ENCODE data around the gene SHROOM3.
"Not testable (repeated sequence)": the region's sequence is repeated elsewhere in the genome, so short reads cannot be mapped to it uniquely, and the experiment has no call there.

SHROOM3 gene

DNA sequence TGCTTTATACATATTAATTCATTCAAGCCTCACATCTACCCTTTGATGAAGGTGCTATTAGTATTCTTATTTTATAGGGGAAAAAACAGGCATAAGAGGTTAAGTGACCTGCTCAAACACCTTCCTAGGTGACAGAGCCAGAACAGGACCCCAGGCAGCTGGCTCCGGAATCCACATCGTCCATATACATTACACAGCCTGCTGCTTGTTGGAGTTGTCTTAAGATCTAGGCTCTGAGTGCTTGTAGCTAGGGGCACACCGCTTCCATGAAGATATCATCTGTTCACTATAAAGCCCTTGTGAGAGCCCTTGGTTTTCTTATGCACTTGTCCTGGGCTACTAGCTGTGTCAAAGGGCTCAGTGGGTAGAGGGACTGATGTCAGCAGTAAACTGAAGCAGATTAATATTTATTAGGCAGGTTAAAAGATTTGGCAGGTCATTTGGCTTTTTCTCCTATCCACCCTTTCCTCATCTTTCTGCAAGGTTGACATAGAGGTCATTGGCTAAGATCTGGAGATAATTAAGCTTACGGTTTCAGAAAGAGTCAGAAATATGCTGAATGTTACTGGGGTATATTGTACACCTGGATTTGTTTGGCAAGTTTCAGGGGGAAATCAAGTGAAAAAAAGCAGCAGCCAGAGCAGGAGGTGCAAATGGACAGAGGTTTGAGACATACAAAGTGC, 267.6 kb downstream of the SHROOM3 start:
- DNase-seq = no peak

DNA sequence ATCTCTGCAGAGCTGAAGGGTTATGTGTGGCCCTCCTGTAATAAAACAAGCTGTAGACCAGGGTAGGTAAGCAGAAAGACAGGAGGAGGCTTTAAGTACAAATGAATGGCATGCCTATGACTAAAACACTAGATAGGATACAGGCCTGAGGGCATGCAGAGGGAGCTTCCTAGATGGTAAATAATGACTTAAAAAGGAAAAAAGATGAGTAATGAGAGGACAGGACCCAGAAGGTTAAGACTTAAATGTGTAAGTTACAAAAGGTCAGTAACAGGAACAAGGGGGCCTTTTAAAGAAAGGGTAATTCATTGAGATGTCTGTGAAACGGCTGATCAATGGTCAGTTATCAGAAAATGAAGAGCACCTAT, 268.1 kb downstream of the SHROOM3 start:
- DNase-seq = no peak

DNA sequence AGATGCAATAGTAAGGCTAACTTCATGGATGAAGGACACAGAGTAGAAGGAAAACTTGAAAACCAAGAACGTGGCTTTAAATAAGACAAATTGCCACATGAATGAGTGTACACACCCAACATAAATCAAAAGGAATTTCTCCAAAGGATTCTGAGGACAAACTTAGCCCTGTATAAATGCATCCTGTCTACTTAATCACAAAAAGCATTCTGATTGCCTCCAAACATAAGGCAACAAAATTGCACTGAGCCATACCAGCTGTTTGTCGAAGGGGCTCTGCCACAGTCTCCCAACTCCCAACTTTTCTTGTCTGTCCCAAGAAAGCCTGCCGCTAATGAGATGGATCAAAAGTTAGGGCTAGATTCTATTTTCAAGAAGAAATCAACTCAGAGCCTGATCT, 268.6 kb downstream of the SHROOM3 start:
- no peak for DNase-seq

DNA sequence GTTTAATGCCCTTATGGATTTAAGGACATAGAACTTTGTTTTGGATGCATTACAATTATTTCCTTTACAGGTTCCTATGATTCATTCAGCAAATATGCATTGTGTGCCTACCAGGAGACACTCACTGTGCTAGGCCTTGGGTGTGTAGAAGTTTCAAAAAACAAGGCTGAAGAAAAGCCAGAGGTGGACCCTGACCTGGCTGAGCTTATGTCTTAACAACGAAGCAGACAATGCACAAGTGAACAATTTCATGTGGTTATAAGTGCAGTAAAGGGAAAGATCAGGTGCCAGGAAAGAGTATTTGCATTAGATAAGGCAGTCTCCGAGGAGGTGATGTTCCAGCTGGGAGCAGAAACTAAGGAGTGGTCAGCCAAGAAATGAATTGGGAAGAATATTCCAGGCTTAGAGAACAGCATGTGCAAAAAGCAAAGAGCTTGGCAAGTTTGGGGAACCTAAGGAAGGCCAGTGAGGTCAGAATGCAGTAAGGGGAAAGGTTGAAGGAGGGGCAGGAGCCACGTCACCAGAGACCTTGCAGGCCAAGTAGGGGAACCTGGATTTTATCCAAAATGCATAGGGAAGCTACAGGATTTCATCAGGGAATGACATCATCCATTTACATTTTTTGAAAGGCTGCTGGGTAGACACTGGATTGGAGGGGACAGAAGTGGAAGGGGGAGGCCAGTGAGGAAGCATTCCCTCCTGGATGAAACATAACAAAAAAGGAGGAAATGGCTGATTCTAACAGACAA, 269.3 kb downstream of the SHROOM3 start:
- DNase-seq = peak; percentile 58

DNA sequence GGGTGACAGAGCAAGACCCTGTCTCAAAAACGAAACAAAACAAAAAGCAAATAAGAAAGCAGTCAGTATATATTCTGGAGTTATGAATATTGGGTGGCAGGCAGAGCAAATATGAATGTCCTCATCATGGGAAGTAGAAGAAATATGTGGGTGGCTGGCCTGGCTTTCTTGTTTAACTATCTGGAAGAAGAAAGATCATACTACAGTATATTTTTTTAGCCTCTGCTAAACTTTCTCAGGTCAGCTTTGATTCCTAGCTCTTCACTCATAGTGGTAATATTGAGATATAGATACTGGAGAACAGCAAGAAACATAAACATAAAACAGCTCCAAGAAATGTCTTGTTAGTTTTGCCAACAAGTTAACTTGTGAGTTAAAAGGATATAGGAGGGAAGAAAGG, 270.4 kb downstream of the SHROOM3 start:
- DNase-seq = no peak

DNA sequence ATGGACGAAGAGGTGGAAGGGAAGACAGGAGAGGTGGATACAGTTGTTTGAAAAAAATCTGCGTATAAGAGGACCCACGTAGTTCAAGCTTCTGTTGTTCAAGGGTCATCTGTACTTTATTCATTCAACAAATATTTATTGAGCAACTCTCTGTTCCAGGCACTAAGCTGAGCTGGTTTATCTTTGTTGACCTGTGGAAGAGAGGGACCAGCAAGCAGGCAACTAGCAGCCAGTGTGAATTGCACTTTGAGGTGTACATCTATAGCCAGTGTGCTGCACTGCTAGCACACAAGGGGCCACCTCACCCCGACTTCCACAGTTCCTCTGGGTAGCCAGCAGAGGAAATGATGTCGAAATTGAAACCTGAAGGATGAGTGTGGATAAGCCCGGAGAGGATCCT, 271.6 kb downstream of the SHROOM3 start:
- no peak for DNase-seq

DNA sequence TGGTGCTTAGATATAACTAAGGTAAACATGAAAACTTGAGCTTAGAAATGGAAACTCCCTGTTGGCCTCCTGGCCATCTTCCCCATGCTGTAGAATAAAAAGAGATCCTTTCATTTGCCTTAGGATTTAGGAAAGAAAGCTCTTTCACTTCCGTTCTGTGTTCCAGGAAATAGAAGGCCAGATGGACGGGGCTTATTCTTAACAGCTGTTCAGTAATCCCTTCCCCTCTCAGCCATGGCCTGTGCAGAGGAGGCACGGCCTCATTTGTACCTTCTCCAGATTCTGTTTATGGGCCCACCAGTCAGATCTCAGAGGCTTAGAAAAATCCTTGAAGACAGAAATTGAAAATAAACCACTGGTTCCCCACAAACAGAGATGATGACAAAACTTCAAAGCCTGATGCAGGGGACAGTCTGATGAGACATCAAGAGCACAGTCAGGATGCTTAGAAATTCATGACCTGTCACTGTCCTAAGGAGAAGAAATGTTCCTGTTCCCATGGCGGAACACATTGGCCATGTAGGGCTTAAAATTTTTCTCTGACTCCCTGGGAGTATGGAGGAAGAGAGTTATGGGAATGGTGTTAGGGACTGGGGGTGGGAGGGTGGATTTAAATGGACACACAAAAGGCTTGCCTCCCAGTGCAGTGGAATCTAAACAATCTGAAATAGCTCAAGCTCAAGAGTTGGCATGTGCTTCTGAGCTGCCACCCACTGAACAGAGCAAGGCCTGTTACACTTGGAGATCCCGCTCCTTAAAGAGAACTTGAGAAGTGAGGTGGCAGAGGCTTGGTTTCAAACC, 274.1 kb downstream of the SHROOM3 start:
- peak; percentile 25 for DNase-seq

DNA sequence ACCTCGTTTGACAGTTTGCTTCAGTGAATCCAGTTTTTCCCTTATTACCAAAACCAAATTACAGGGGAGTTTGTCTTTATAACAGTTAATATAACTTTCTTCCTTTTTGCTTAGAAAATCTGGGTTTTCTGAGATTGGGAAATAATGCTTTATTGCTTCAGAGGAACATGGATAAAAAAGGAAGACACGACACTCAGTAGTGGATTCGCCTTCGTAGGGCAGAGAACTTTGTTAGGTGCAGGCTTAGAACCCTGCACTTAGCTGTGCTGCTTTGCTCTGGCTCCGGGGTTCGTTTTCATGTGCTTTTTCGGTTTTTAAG, 274.7 kb downstream of the SHROOM3 start:
- DNase-seq = peak; percentile 36

DNA sequence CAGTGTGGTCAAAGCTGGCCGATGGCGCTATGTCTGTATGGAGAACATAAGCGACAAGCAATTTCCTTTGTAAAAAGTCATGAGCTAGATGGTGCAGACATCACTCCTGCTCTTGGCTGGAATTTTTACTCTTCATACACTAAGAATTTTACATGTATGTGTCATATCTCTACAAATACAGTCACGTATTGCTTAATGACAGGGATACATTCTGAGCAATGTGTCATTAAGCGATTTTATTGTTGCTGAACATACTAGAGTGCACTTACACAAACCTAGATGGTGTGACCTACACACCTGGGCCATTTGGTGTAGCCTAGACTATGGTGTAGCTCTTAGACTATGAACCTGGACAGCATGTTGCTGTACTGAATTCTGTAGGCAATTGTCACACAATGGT, 277.5 kb downstream of the SHROOM3 start:
- DNase-seq = no peak

DNA sequence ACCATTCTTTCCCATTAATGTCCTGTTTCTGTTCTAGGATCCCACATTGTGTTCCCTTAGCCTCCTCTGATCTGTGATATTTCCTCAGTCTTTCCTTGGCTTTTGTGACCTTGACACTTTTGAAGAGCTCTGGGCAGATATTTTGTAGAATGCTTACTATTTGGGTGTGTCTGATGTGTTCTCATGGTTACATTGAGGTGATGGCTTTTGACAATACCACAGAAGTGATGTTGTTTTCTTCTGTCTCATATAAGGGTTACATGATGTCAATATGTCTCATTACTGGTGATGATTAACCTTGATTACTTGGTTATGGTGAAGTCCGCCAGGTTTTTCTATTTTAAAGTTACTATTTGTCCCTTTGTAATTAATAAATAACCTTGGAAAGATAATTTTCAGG, 279.2 kb downstream of the SHROOM3 start:
- no peak for DNase-seq

DNA sequence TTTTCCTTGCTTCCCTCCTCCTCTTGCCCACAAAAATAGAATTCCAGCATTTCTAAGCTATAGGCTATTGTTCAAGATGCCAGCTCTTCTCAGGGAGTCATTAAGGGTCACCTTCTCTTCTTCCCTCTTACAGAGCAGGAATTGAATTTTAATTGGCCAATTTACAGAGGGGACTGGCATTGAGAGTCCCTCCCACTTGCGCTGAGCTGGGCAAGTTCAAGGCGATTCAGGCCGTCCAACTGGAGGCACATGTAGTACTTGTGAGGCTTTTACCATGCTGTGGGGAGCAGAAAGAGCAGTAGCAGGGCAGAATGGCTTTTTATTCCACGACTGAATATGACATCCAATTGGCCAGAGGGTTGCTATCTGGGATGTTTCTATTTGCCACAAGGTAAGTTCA, 281.0 kb downstream of the SHROOM3 start:
- no peak for DNase-seq

DNA sequence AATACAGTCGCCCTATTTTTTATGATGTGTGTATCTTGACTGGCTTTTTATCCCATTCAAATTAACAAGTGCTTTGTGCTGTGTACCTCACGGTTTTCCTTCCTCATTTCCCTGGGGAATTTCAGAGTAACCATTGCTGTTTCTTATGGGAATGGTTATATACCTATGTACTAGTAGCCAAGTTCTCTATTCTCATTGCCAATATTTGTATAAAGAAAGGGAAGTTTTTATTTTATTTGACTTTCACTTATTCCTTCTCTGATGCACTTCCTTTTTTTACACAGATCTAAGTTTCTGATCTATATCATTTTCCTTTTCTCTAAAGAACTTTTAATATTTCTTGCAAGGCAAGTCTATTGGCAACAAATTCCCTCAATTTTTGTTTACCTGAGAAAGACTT, 281.6 kb downstream of the SHROOM3 start:
- DNase-seq = peak; percentile 30

DNA sequence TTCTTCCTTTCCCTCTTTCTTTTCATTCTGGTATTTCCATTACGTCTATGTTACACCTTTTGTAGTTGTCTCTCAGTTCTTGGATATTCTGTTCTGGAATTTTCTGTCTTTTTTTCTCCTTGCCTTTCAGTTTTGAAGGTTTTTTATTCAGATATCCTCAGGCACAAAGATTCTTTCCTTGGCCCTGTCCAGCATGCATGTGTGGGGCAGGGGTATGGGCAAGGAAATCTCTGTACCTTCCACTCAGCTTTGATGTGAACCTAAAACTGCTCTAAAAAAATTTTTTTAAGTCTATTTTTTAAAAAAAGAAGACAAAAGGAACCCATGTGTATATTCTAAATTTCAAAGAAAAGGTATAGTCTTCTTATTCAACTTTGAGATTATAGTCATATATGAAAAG, 282.4 kb downstream of the SHROOM3 start:
- DNase-seq = no peak

DNA sequence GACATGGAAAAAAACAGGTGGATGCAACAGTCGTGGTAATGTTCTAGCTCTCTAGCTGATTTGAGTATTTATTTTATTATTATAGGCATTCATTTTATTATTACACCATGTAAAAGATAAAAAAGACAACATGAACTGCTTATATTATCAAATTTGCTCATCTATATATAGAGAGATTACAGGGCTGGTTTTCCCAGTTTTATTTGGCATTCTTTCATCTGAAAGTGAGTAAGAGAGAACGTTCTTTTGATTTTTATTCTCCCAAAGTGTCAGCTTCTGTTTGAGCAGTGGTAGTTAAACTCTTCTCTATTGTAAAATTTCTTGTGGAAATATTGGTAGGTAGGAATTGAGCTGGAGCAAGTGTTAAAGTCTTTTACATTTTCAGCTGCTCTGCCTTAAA, 283.0 kb downstream of the SHROOM3 start:
- DNase-seq = no peak

DNA sequence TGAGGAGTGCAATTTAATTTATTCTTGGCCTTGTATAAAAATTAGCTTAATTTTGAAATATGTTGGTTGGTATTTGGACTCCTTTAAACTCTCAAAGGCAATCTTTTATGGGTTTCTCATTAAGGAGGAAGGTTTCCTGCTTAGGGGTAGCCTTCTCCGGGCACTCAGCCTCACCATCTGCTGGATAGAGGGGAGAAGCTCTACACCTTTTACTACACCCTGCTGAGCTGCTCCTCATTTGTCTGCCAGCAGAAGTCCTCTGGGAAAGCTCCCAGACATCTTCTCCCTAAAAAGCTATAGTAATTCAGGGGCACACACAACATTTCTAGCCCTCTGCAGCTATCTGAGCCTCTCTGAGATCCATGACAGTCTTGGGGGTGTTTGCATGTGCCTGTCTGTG, 283.8 kb downstream of the SHROOM3 start:
- no peak for DNase-seq

DNA sequence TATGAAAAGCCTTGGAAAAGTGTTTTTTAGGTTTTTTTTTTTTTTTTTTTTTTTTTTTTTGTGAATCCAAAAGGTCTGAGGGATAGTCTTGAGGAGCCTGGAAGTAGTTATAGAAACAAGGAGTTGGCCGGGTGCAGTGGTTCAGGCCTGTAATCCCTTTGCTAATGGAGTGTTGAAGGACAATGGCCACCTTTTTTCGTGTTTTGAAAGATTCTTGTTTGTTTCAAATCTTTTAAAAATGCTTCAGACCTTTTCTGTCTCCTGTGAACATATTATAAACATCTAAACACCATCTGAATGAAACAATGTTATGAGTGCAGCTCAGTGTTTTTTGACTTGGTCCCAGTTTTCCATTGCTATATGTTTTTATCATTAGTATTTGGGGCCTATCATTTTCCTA, 285.1 kb downstream of the SHROOM3 start:
- no peak for DNase-seq

DNA sequence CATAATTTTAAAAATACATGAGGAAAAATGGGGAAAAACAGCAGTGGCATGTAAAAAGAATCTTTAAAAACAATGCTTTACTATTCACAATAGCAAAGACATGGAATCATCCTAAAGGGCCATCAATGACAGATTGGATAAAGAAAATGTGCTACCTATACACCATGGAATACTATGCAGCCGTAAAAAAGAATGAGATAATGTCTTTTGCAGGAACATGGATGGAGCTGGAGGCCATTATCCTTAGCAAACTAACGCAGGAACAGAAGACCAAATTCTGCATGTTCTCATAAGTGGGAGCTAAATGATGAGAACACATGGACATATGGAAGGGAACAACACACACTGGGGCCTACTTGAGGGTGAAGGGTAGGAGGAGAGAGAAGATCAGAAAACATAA, 287.1 kb downstream of the SHROOM3 start:
- DNase-seq = not testable (repeated sequence)

DNA sequence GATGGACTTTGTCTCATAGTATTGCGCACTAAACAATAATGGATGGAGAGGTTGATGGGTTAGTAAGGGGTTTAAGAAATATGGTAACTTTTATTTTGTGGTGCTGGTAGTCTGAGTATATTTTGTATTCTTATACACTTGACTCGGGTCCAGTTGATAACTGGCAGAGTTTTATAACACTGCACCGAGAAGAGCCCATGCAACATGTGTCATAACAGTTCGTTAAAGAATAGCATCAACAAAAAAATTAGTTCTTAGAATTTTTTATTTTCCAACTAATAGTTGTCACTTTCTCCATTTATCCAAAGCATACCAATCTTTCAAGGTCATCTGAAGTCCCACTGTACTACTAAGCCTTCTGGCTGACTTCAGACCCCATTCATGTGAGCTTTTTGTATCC, 287.8 kb downstream of the SHROOM3 start:
- DNase-seq = no peak

DNA sequence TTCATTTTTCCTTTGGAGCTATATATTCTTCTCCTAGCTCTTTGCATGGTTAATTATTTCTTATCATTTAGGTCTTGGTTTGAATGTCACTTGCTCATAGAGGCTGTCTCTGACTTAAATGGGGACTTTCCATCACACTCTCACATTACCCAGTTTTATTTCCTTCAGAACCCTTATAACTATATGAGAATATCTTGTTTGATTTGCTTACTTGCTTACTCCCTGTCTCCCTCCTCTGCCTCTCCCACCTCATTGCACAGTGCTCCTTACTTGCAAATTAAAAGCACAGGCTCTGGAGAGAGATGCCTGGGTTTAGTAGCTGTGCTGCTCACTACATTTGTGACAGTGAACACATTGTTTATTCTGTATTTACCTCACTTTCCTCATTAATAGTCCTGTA, 288.3 kb downstream of the SHROOM3 start:
- DNase-seq = no peak

DNA sequence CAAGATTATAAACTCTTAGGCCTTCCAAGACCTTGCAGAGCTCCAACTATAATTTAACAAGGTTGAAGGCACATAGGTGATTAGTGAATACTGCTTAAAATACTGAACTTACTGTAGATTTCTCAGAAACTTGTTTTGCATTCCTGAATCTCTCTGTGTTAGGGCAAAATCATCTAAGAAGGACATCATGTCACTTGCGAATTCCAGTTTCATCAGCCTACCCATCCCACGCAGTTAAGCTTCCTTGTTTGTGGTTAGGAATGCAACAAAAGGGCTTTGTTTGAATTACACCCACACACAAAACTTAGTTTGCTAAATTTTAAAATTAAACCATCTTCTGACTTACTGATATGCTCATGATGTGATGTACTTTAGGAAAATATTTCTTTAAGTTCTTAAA, 288.9 kb downstream of the SHROOM3 start:
- DNase-seq = peak; percentile 76

DNA sequence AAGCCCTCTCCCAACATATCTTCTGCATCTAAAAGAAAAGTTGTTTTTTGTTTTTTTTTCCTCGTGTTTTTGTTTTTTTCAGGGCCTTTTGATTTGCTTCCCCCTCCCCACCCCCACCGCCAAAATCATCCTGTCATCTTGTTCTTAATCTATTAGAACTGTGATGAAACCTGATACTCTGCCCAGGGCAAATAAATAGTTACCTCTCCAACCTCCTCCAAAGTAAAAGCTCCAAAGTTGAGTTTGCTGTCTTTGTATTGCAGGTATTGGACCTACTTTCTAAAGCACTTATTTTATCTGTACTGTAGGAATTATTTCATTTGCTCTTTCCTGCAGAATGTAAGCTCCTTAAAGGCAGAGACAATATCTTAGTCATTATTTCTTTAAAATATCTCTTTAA, 290.0 kb downstream of the SHROOM3 start:
- DNase-seq = no peak

DNA sequence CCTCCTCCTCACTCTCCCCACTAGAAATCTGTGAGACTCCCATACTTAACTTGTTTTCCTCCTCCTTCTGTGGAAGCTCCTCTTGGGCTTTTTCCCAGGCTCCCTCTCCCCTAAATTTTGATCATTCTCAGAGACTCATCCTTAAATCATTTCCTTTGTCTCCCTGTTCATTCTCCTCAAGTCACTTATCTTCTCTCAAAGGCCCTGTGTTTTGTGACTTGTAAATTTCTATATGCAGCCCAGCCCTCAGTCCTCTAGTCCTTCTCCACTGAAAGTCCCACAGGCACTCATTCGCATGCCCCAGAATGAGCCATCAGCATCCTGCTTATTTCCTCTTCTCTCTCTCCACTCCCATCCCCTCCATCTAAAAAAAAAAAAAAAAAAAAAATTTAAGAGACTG, 291.1 kb downstream of the SHROOM3 start:
- no peak for DNase-seq

DNA sequence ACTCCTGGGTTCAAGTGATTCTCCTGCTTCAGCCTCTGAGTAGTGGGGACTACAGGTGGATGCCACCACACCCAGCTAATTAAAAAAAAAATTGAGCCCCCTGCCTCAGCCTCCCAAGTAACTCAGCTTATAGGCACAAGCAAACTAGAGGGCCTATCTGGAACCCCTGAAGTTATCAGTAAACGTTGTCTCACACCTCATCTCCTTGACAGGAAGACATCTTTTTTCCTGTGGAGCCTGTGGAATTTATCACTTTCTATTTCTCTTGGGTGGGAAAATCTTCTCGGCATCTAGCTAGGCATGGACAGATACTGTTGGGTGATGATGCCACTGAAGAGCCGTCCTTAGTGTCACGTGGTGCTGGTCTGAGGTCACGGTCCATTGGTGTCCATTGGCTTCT, 291.6 kb downstream of the SHROOM3 start:
- no peak for DNase-seq

DNA sequence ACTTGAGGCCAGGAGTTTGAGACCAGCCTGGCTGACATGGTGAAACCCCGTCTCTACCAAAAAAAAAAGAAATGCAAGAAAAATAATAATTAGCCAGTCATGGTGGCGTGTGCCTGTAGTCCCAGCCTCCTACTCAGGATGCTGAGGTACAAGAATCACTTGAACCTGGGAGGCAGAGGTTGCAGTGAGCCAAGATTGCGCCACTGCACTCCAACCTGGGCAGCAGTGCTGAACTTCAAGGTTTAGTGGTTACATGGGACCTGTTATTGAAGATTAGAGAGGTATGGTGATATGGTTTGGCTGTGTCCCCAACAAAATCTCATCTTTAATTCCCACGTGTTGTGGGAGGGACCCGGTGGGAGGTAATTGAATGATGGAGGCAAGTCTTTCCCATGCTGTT, 292.9 kb downstream of the SHROOM3 start:
- DNase-seq = not testable (repeated sequence)
